HCT116 (cell line): ENCODE results near the gene CAMK1D.

ENCODE experiments used
- CTCF ChIP-seq, 3 experiments: fragments of 200-600 bp in 1 of 3; sonication (generic) in 1 of 3; IDR thresholded peaks in 2 of 3; conservative IDR thresholded peaks in 1 of 3; 2 replicates each; pipeline ENCODE4 v1.5.1; 2012 to 2017; ENCODE audit warnings: low read depth in 2 of 3, low read length in 2 of 3, antibody characterized with exemption in 1 of 3, borderline replicate concordance in 1 of 3, control low read depth in 1 of 3, mild to moderate bottlenecking in 1 of 3, mixed read lengths in 1 of 3, mixed run types in 1 of 3, moderate library complexity in 1 of 3; ENCODE audit not compliant: insufficient read depth in 1 of 3
- EGR1 ChIP-seq: IDR thresholded peaks from 2 replicates; pipeline ENCODE4 v1.6.1; 2012; ENCODE audit warnings: low read depth
- POLR2A ChIP-seq: IDR thresholded peaks from 2 replicates; pipeline ENCODE4 v1.7.0; 2011; ENCODE audit warnings: borderline replicate concordance; ENCODE audit not compliant: insufficient read depth, insufficient read length; ENCODE audit errors: extremely low read depth
- POLR2AphosphoS5 ChIP-seq: IDR thresholded peaks from 2 replicates; pipeline ENCODE4 v1.6.1; 2011; ENCODE audit warnings: mild to moderate bottlenecking, low read depth, low read length, moderate library complexity
- RAD21 ChIP-seq: IDR thresholded peaks from 2 replicates; pipeline ENCODE4 v1.6.1; 2012; ENCODE audit warnings: low read depth, mild to moderate bottlenecking
- YY1 ChIP-seq: IDR thresholded peaks from 2 replicates; pipeline ENCODE4 v1.6.1; 2011; ENCODE audit warnings: low read length, low read depth, moderate library complexity, mild to moderate bottlenecking; ENCODE audit not compliant: insufficient replicate concordance; ENCODE audit errors: extremely low read depth
- ZNF274 ChIP-seq: fragments of 200-500 bp; sonication (Bioruptor generic); IDR thresholded peaks from 2 replicates; pipeline ENCODE4 v1.6.1; 2014; ENCODE audit warnings: mild to moderate bottlenecking, low read depth, low read length, inconsistent platforms
- TF ChIP-seq, protein P1 (sequence below): IDR thresholded peaks from 2 replicates; pipeline ENCODE4 v1.6.1; 2012
- TF ChIP-seq, protein P2 (sequence below): IDR thresholded peaks from 2 replicates; pipeline ENCODE4 v1.6.1; 2012; ENCODE audit warnings: low read depth

DNA sequence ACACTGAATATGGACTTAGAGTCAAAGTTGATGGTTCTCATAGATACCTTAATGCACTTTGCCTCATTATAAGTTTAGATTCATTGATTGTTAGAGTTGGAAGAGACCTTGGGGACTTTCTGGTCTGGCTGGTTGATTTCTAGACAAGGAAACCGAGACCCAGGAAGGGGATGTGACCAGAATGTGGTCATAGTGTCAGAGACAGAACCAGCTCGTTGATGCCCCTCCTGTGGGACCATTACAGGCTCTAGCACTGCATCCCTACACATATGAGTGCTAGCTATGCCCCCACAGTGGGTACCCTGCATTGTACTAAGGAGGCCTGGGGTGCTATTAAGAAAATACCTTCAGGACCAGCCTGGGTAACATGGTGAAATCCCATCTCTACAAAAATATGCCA is 306.6 kb downstream of the CAMK1D start:
- TF ChIP-seq POLR2AphosphoS5, result no peak
- TF ChIP-seq CTCF (IDR thresholded peaks at IDR 0.05 in 2 of 3, conservative IDR thresholded peaks at IDR 0.05 in 1 of 3; ENCODE audit: borderline replicate concordance in 1 of 3, insufficient read depth in 1 of 3, low read depth in 2 of 3, low read length in 2 of 3), result no peak
- TF ChIP-seq POLR2A, result no peak
- TF ChIP-seq, protein P1, sequence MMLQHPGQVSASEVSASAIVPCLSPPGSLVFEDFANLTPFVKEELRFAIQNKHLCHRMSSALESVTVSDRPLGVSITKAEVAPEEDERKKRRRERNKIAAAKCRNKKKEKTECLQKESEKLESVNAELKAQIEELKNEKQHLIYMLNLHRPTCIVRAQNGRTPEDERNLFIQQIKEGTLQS, result no peak
- TF ChIP-seq RAD21, result no peak
- TF ChIP-seq, protein P2, sequence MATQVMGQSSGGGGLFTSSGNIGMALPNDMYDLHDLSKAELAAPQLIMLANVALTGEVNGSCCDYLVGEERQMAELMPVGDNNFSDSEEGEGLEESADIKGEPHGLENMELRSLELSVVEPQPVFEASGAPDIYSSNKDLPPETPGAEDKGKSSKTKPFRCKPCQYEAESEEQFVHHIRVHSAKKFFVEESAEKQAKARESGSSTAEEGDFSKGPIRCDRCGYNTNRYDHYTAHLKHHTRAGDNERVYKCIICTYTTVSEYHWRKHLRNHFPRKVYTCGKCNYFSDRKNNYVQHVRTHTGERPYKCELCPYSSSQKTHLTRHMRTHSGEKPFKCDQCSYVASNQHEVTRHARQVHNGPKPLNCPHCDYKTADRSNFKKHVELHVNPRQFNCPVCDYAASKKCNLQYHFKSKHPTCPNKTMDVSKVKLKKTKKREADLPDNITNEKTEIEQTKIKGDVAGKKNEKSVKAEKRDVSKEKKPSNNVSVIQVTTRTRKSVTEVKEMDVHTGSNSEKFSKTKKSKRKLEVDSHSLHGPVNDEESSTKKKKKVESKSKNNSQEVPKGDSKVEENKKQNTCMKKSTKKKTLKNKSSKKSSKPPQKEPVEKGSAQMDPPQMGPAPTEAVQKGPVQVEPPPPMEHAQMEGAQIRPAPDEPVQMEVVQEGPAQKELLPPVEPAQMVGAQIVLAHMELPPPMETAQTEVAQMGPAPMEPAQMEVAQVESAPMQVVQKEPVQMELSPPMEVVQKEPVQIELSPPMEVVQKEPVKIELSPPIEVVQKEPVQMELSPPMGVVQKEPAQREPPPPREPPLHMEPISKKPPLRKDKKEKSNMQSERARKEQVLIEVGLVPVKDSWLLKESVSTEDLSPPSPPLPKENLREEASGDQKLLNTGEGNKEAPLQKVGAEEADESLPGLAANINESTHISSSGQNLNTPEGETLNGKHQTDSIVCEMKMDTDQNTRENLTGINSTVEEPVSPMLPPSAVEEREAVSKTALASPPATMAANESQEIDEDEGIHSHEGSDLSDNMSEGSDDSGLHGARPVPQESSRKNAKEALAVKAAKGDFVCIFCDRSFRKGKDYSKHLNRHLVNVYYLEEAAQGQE, result no peak
- no peak for TF ChIP-seq YY1
- TF ChIP-seq EGR1, result no peak
- TF ChIP-seq ZNF274, result no peak
